Measurements from ENCODE around the gene KRT7. TPM values are rescaled to one million over a fixed set of nuclear protein-coding genes. Genes with fewer than 3 reads are reported as not detected.

KRT7 gene
- total RNA-seq, 2 experiments from 2014 or later = 1.1 to 1.8 TPM

- POLR2A ChIA-PET = no interaction called here
- CTCF ChIA-PET = interaction anchor here (1.5 kb wide), 1 partner anchor 15 kb away, joined by 5 read pairs; no protein-coding TSS in a partner anchor
Measured at GRCh38 chr12:52263761-52264434, 30.9 kb downstream of the KRT7 start.

GRCh38 chr12:52264435-52264825 is 31.4 kb downstream of the KRT7 start:
- POLR2A ChIA-PET = no interaction called here
- CTCF ChIA-PET = interaction anchor here (1.3 to 1.5 kb wide), 2 partner anchors 8 to 14 kb away, joined by 3 to 5 read pairs; no protein-coding TSS in a partner anchor

- ChIA-PET POLR2A (no interaction called here), CTCF (interaction anchor here (0.8 kb wide), 1 partner anchor 11 kb away, joined by 3 read pairs; no protein-coding TSS in a partner anchor)
Measured at GRCh38 chr12:52266514-52266913, 33.5 kb downstream of the KRT7 start.

GRCh38 chr12:52267266-52267665 is 34.2 kb downstream of the KRT7 start:
- POLR2A ChIA-PET = no interaction called here
- CTCF ChIA-PET = interaction anchor here (0.6 to 0.8 kb wide), 2 partner anchors 12 to 649 kb away, joined by 3 read pairs; no protein-coding TSS in a partner anchor

- CTCF ChIA-PET = no interaction called here
- POLR2A ChIA-PET = no interaction called here
Measured at GRCh38 chr12:52267699-52268098, 34.7 kb downstream of the KRT7 start.

- POLR2A ChIA-PET = no interaction called here
- CTCF ChIA-PET = no interaction called here
Measured at GRCh38 chr12:52268212-52268611, 35.2 kb downstream of the KRT7 start.

- CTCF ChIA-PET = interaction anchor here (0.9 to 1.4 kb wide), 2 partner anchors 9 to 148 kb away, joined by 3 to 6 read pairs; no protein-coding TSS in a partner anchor
Measured at GRCh38 chr12:52270541-52271070, 37.6 kb downstream of the KRT7 start.

GRCh38 chr12:52271158-52271557 is 38.1 kb downstream of the KRT7 start:
- POLR2A ChIA-PET = no interaction called here

More at GRCh38 chr12:52270541-52271070, 37.6 kb downstream of the KRT7 start:
- POLR2A ChIA-PET = no interaction called here

GRCh38 chr12:52274521-52275120 is 41.6 kb downstream of the KRT7 start, which contains the start of gene KRT86:
KRT86 (plus strand) TSS chr12:52274645; CDS start chr12:52301917, 27,272 bp downstream.
- CTCF ChIA-PET = no interaction called here
- POLR2A ChIA-PET = no interaction called here

More at GRCh38 chr12:52271158-52271557, 38.1 kb downstream of the KRT7 start:
- CTCF ChIA-PET = no interaction called here

GRCh38 chr12:52275686-52276085 is 42.6 kb downstream of the KRT7 start:
- POLR2A ChIA-PET = no interaction called here
- CTCF ChIA-PET = no interaction called here

- ChIA-PET CTCF (interaction anchor here (0.7 to 2.7 kb wide), 9 partner anchors 19 to 602 kb away, joined by 3 to 13 read pairs (median 3); no protein-coding TSS in a partner anchor), POLR2A (no interaction called here)
Measured at GRCh38 chr12:52277486-52278245, 44.6 kb downstream of the KRT7 start.

GRCh38 chr12:52278575-52279421 is 45.8 kb downstream of the KRT7 start:
- ChIA-PET CTCF (interaction anchor here (0.6 to 2.7 kb wide), 26 partner anchors 9 to 699 kb away, joined by 3 to 13 read pairs (median 4); no protein-coding TSS in a partner anchor), POLR2A (interaction anchor here (0.6 kb wide), 1 partner anchor 227 kb away, joined by 4 read pairs; the partner anchor contains the start of gene NR4A1)

- POLR2A ChIA-PET = interaction anchor here (0.6 kb wide), 1 partner anchor 228 kb away, joined by 4 read pairs; the partner anchor contains the start of gene NR4A1
- CTCF ChIA-PET = interaction anchor here (0.6 to 2.7 kb wide), 20 partner anchors 10 to 698 kb away, joined by 3 to 13 read pairs (median 4); no protein-coding TSS in a partner anchor
Measured at GRCh38 chr12:52279422-52280318, 46.6 kb downstream of the KRT7 start.

GRCh38 chr12:52280319-52280795 is 47.3 kb downstream of the KRT7 start:
- CTCF ChIA-PET = interaction anchor here (2.4 to 2.7 kb wide), 2 partner anchors 27 to 123 kb away, joined by 12 to 13 read pairs; no protein-coding TSS in a partner anchor
- POLR2A ChIA-PET = no interaction called here

GRCh38 chr12:52280796-52281560 is 47.9 kb downstream of the KRT7 start:
- ChIA-PET POLR2A (no interaction called here), CTCF (interaction anchor here (0.7 kb wide), 1 partner anchor 1054 kb away, joined by 3 read pairs; no protein-coding TSS in a partner anchor)

- ChIA-PET CTCF (no interaction called here), POLR2A (no interaction called here)
Measured at GRCh38 chr12:52284562-52285171, 51.6 kb downstream of the KRT7 start.

Data from activated CD8-positive, alpha-beta memory T cell treated with anti-CD3 and anti-CD28 coated beads for 36 hours (primary cell).